ENCODE data around the gene KIF26A.
A peak's percentile ranks its signal among the peaks of the same experiment; 100 is the strongest.
"Not testable (repeated sequence)": the region's sequence is repeated elsewhere in the genome, so short reads cannot be mapped to it uniquely, and the experiment has no call there.

Gene KIF26A

GRCh38 chr14:104145826-104146601 is 7.6 kb downstream of the KIF26A start:
- DNase-seq: no peak

- no peak for DNase-seq
Measured at GRCh38 chr14:104146651-104147345, 8.4 kb downstream of the KIF26A start.

- DNase-seq: no peak
Measured at GRCh38 chr14:104147346-104148125, 9.1 kb downstream of the KIF26A start.

- no peak for DNase-seq
Measured at GRCh38 chr14:104148433-104149277, 10.3 kb downstream of the KIF26A start.

- no peak for DNase-seq
Measured at GRCh38 chr14:104149278-104149595, 10.8 kb downstream of the KIF26A start.

- peak; percentile 15 for DNase-seq
Measured at GRCh38 chr14:104149617-104150135, 11.3 kb downstream of the KIF26A start.

- DNase-seq: peak; percentile 19
Measured at GRCh38 chr14:104150136-104151025, 12.0 kb downstream of the KIF26A start.

- DNase-seq: no peak
Measured at GRCh38 chr14:104151026-104151381, 12.6 kb downstream of the KIF26A start.

- no peak for DNase-seq
Measured at GRCh38 chr14:104151566-104152245, 13.3 kb downstream of the KIF26A start.

GRCh38 chr14:104152246-104152575 is 13.8 kb downstream of the KIF26A start:
- DNase-seq: no peak

GRCh38 chr14:104152686-104153393 is 14.5 kb downstream of the KIF26A start:
- DNase-seq: no peak

GRCh38 chr14:104153394-104153755 is 15.0 kb downstream of the KIF26A start:
- not testable (repeated sequence) for DNase-seq

GRCh38 chr14:104154246-104154645 is 15.9 kb downstream of the KIF26A start:
- no peak for DNase-seq

- no peak for DNase-seq
Measured at GRCh38 chr14:104155513-104155912, 17.1 kb downstream of the KIF26A start.

GRCh38 chr14:104156142-104156541 is 17.8 kb downstream of the KIF26A start:
- DNase-seq: no peak

- no peak for DNase-seq
Measured at GRCh38 chr14:104157016-104157928, 18.9 kb downstream of the KIF26A start.

GRCh38 chr14:104158827-104159798 is 20.7 kb downstream of the KIF26A start:
- DNase-seq: no peak

GRCh38 chr14:104159990-104160389 is 21.6 kb downstream of the KIF26A start:
- no peak for DNase-seq

Data from activated CD4-positive, alpha-beta T cell treated with anti-CD3 and anti-CD28 coated beads, Interleukin-10, Interleukin-2, amounts not matched to agents 100 ng/mL and 50 ng/mL, durations not matched to agents 16 hours and 8 hours (primary cell).